Measurements from ENCODE around the gene LPAR2. TPM values are rescaled to one million over a fixed set of nuclear protein-coding genes. Genes with fewer than 3 reads are reported as not detected.

LPAR2 gene
- total and polyA plus RNA-seq, 2 of the 13 experiments (the other 11 are each of a cell fraction or from before 2014, with no cell fraction given): 0.86 to 3.6 TPM

GRCh38 chr19:19668230-19669012 is 40.4 kb upstream of the LPAR2 start, which contains the start of gene ZNF101 (continued):
- TF ChIP-seq FOXO1 (CRISPR knock-in tag; IDR thresholded peaks at IDR 0.05): peak; percentile 91
- TF ChIP-seq GATAD1 (CRISPR knock-in tag; IDR thresholded peaks at IDR 0.05): no peak; the same call in 1 of the 2 replicates
- TF ChIP-seq ZBTB49 (CRISPR knock-in tag; IDR thresholded peaks at IDR 0.05; ENCODE audit: borderline replicate concordance): no peak
- peak; percentile 8; the same call in 1 of the 2 replicates for TF ChIP-seq ZC3H13 (CRISPR knock-in tag; IDR thresholded peaks at IDR 0.05)
- peak; percentile 75 for TF ChIP-seq ZNF609 (CRISPR knock-in tag; IDR thresholded peaks at IDR 0.05; ENCODE audit: borderline replicate concordance)
- peak; percentile 96; the same call in 1 of the 2 replicates for TF ChIP-seq MEIS1 (CRISPR knock-in tag; IDR thresholded peaks at IDR 0.05; ENCODE audit: borderline replicate concordance)
- 0 out of 2 replicates have a peak, but pooled peaks have one; percentile 22 for TF ChIP-seq ZNF766 (CRISPR knock-in tag; IDR thresholded peaks at IDR 0.05; ENCODE audit: borderline replicate concordance)
- TF ChIP-seq FOXA1 (IDR thresholded peaks at IDR 0.05): no peak
- no peak for TF ChIP-seq FOXA1 (CRISPR knock-in tag; IDR thresholded peaks at IDR 0.05)
- no peak for TF ChIP-seq TRIM24 (CRISPR knock-in tag; IDR thresholded peaks at IDR 0.05)
- TF ChIP-seq TCF12 (IDR thresholded peaks at IDR 0.05): no peak
- peak; percentile 65; the same call in 1 of the 2 replicates for TF ChIP-seq TCF12 (CRISPR knock-in tag; IDR thresholded peaks at IDR 0.05)
- TF ChIP-seq NFAT5 (CRISPR knock-in tag; IDR thresholded peaks at IDR 0.05): no peak
- TF ChIP-seq ZNF160 (CRISPR knock-in tag; IDR thresholded peaks at IDR 0.05): no peak; the same call in 1 of the 2 replicates
- peak; percentile 41; the same call in 1 of the 2 replicates for TF ChIP-seq MTA1 (CRISPR knock-in tag; IDR thresholded peaks at IDR 0.05; ENCODE audit: borderline replicate concordance)
- peak; percentile 57; the same call in 1 of the 2 replicates for TF ChIP-seq ZFY (CRISPR knock-in tag; IDR thresholded peaks at IDR 0.05)

Measured in HepG2 (cell line).